ENCODE results near the gene OSTM1.

GRCh38 chr6:108013787-108014439, 60.6 kb downstream of the OSTM1 start:
- TF ChIP-seq TCF7 (IDR thresholded peaks at IDR 0.05; ENCODE audit: borderline replicate concordance) (no peak), SIN3A (IDR thresholded peaks at IDR 0.05; ENCODE audit: low read depth, low read length) (no peak), CHD2 (IDR thresholded peaks at IDR 0.05; ENCODE audit: borderline replicate concordance, low read depth, low read length) (no peak), CTCF (IDR thresholded peaks at IDR 0.05 in 2 of 3, conservative IDR thresholded peaks at IDR 0.05 in 1 of 3; ENCODE audit: control insufficient read depth in 2 of 3, extremely low read depth in 1 of 3, insufficient read depth in 1 of 3, low read depth in 3 of 3, low read length in 3 of 3) (no peak), KLF5 (IDR thresholded peaks at IDR 0.05; ENCODE audit: partially characterized antibody) (no peak), SUZ12 (IDR thresholded peaks at IDR 0.05; ENCODE audit: unreplicated experiment) (no peak), CHD4 (IDR thresholded peaks at IDR 0.05) (no peak), USF2 (IDR thresholded peaks at IDR 0.05; ENCODE audit: borderline replicate concordance, low read depth, low read length) (no peak)
